K562 (cell line): ENCODE measurements around the gene GTF3C1.

Source experiments
- CBX1 ChIP-seq: sonication (generic); IDR thresholded peaks from 2 replicates; pipeline ENCODE4 v1.6.1; 2016; ENCODE audit warnings: antibody characterized with exemption, low read depth, mild to moderate bottlenecking
- FOXK2 ChIP-seq, 2 experiments: fragments of 450-650 bp; IDR thresholded peaks in 1 of 2; conservative IDR thresholded peaks in 1 of 2; 2 replicates each; pipeline ENCODE4 v1.6.1; 2016; ENCODE audit warnings: low read depth in 2 of 2, mild to moderate bottlenecking in 1 of 2
- POLR2AphosphoS5 ChIP-seq: IDR thresholded peaks from 2 replicates; pipeline ENCODE4 v1.6.1; 2011; ENCODE audit warnings: mild to moderate bottlenecking, low read depth, low read length, moderate library complexity; ENCODE audit not compliant: control insufficient read depth, insufficient read depth
- RFX5 ChIP-seq: IDR thresholded peaks from 2 replicates; pipeline ENCODE4 v1.6.1; 2011; ENCODE audit warnings: low read depth, mild to moderate bottlenecking, improper control_type of control experiment, low read length
- ZBTB8A ChIP-seq: fragments of 450-650 bp; IDR thresholded peaks from 2 replicates; pipeline ENCODE4 v1.6.1; 2018; ENCODE audit warnings: mild to moderate bottlenecking, moderate library complexity; ENCODE audit not compliant: partially characterized antibody
- ZFP30 ChIP-seq: fragments of 250-450 bp; sonication (Bioruptor Pico); IDR thresholded peaks from 2 replicates; pipeline ENCODE4 v1.8.0; 2022; ENCODE audit warnings: moderate library complexity, mild to moderate bottlenecking, inconsistent platforms, borderline replicate concordance
- ZKSCAN1 ChIP-seq: fragments of 150-350 bp; IDR thresholded peaks from 2 replicates; pipeline ENCODE4 v1.6.1; 2016; ENCODE audit warnings: low read depth, low read length
- ZSCAN29 ChIP-seq: fragments of 450-650 bp; IDR thresholded peaks from 2 replicates; pipeline ENCODE4 v1.6.1; 2017
- TF ChIP-seq, protein P1 (sequence below), 3 experiments: IDR thresholded peaks in 2 of 3; conservative IDR thresholded peaks in 1 of 3; 2 replicates each; pipeline ENCODE4 v1.5.1; 2011 to 2012; ENCODE audit warnings: low read length in 3 of 3, mild to moderate bottlenecking in 3 of 3, control low read depth in 2 of 3, improper control_type of control experiment in 1 of 3, inconsistent platforms in 1 of 3, low read depth in 1 of 3, mixed read lengths in 1 of 3, moderate library complexity in 1 of 3; ENCODE audit not compliant: insufficient read depth in 2 of 3
- TF ChIP-seq, protein P2 (sequence below): fragments of 200-800 bp; sonication (Bioruptor generic); IDR thresholded peaks from 2 replicates; pipeline ENCODE4 v1.6.1; 2017; ENCODE audit warnings: missing genetic modification characterization, missing compliant biosample characterization
- TF ChIP-seq, protein P3 (sequence below), 2 experiments: fragments of 450-650 bp; formaldehyde crosslinking in 1 of 2; IDR thresholded peaks; 2 replicates each; pipeline versions ENCODE4 v1.4.0 to v1.6.1; 2014 to 2020; ENCODE audit warnings: mild to moderate bottlenecking in 2 of 2, borderline replicate concordance in 1 of 2, low read depth in 1 of 2

DNA sequence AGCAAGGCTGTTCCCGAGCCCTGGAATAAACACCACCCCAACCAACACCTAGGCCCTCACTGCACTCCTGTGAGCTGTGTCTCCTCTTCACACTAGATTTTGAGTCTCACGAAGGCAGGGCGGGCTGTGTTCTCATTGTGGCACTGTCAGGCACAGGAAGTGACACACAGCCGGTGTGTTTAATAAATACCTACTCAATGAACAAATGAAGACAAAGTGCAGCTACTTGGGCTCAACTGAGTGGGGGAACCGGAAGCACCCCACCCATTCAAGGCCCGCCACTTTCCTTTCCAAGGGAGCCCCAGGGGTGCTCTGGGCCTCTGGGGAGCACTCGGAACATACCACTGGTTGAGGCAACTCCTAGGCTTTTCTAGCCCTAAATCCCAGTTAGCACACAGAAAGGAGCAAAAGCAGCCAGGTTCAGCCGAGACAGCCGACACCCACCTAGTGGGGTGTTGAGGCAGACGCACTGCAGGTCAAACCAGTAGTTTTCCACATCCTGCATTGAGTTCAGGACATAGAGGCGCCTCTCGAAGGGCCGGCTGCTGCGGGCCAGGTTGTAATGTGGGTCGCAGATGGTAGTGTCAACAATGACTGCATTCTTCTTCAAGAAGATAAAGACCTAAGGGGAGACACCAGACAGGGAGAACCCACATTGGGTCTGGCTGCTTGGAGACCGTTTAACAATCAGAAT, 57.7 kb downstream of the GTF3C1 start:
- TF ChIP-seq, protein P1, sequence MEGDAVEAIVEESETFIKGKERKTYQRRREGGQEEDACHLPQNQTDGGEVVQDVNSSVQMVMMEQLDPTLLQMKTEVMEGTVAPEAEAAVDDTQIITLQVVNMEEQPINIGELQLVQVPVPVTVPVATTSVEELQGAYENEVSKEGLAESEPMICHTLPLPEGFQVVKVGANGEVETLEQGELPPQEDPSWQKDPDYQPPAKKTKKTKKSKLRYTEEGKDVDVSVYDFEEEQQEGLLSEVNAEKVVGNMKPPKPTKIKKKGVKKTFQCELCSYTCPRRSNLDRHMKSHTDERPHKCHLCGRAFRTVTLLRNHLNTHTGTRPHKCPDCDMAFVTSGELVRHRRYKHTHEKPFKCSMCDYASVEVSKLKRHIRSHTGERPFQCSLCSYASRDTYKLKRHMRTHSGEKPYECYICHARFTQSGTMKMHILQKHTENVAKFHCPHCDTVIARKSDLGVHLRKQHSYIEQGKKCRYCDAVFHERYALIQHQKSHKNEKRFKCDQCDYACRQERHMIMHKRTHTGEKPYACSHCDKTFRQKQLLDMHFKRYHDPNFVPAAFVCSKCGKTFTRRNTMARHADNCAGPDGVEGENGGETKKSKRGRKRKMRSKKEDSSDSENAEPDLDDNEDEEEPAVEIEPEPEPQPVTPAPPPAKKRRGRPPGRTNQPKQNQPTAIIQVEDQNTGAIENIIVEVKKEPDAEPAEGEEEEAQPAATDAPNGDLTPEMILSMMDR (IDR thresholded peaks at IDR 0.05 in 2 of 3, conservative IDR thresholded peaks at IDR 0.05 in 1 of 3; ENCODE audit: insufficient read depth in 2 of 3, low read depth in 1 of 3, low read length in 3 of 3), result no peak
- TF ChIP-seq ZSCAN29 (no peak), POLR2AphosphoS5 (no peak), RFX5 (no peak), CBX1 (no peak), ZKSCAN1 (no peak), ZFP30 (no peak), ZBTB8A (no peak), FOXK2 (conservative IDR thresholded peaks at IDR 0.05 in 1 of 2, IDR thresholded peaks at IDR 0.05 in 1 of 2; ENCODE audit: low read depth in 2 of 2) (no peak)
- TF ChIP-seq, protein P2, sequence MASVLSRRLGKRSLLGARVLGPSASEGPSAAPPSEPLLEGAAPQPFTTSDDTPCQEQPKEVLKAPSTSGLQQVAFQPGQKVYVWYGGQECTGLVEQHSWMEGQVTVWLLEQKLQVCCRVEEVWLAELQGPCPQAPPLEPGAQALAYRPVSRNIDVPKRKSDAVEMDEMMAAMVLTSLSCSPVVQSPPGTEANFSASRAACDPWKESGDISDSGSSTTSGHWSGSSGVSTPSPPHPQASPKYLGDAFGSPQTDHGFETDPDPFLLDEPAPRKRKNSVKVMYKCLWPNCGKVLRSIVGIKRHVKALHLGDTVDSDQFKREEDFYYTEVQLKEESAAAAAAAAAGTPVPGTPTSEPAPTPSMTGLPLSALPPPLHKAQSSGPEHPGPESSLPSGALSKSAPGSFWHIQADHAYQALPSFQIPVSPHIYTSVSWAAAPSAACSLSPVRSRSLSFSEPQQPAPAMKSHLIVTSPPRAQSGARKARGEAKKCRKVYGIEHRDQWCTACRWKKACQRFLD (CRISPR knock-in tag), result no peak
- TF ChIP-seq, protein P3, sequence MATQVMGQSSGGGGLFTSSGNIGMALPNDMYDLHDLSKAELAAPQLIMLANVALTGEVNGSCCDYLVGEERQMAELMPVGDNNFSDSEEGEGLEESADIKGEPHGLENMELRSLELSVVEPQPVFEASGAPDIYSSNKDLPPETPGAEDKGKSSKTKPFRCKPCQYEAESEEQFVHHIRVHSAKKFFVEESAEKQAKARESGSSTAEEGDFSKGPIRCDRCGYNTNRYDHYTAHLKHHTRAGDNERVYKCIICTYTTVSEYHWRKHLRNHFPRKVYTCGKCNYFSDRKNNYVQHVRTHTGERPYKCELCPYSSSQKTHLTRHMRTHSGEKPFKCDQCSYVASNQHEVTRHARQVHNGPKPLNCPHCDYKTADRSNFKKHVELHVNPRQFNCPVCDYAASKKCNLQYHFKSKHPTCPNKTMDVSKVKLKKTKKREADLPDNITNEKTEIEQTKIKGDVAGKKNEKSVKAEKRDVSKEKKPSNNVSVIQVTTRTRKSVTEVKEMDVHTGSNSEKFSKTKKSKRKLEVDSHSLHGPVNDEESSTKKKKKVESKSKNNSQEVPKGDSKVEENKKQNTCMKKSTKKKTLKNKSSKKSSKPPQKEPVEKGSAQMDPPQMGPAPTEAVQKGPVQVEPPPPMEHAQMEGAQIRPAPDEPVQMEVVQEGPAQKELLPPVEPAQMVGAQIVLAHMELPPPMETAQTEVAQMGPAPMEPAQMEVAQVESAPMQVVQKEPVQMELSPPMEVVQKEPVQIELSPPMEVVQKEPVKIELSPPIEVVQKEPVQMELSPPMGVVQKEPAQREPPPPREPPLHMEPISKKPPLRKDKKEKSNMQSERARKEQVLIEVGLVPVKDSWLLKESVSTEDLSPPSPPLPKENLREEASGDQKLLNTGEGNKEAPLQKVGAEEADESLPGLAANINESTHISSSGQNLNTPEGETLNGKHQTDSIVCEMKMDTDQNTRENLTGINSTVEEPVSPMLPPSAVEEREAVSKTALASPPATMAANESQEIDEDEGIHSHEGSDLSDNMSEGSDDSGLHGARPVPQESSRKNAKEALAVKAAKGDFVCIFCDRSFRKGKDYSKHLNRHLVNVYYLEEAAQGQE (IDR thresholded peaks at IDR 0.05; ENCODE audit: borderline replicate concordance), result no peak
- TF ChIP-seq, protein P3 (CRISPR knock-in tag; IDR thresholded peaks at IDR 0.05; ENCODE audit: low read depth), result no peak
